ENCODE data around the gene SLC8A1.

- no peak for TF ChIP-seq ZFP30 (CRISPR knock-in tag; IDR thresholded peaks at IDR 0.05)
- no peak for TF ChIP-seq OSR1 (CRISPR knock-in tag; IDR thresholded peaks at IDR 0.05)
- TF ChIP-seq RARB (CRISPR knock-in tag; IDR thresholded peaks at IDR 0.05), result no peak
- TF ChIP-seq CSRNP3 (CRISPR knock-in tag; IDR thresholded peaks at IDR 0.05), result no peak
Observed at GRCh38 chr2:40279001-40279400, 172.9 kb downstream of the SLC8A1 start.

All from SK-N-SH treated with all-trans-retinoic acid at 6 μM for 48 hours (cell line).